ENCODE data around the gene PLOD2.

GRCh38 chr3:146145642-146146041, 15.3 kb downstream of the PLOD2 start:
- TF ChIP-seq CTCF (optimal IDR thresholded peaks at IDR 0.05 in 1 of 3, IDR thresholded peaks at IDR 0.05 in 1 of 3, conservative IDR thresholded peaks at IDR 0.05 in 1 of 3; ENCODE audit: extremely low read depth in 1 of 3, insufficient read depth in 2 of 3, low read length in 3 of 3) = no peak
- no peak for TF ChIP-seq EZH2 (IDR thresholded peaks at IDR 0.05; ENCODE audit: low read length)
